HepG2 (cell line): ENCODE results near the gene PGC. TPM values are rescaled to one million over a fixed set of nuclear protein-coding genes. Genes with fewer than 3 reads are reported as not detected.

ENCODE experiments used
- ESRRA ChIP-seq: sonication (generic); formaldehyde crosslinking; IDR thresholded peaks from 2 replicates; pipeline ENCODE4 v1.5.1; 2020; ENCODE audit warnings: mild to moderate bottlenecking, low read depth, missing genetic modification reagents
- HHEX ChIP-seq: IDR thresholded peaks from 2 replicates; pipeline ENCODE4 v1.6.1; 2016; ENCODE audit warnings: control low read depth
- HNRNPL ChIP-seq: fragments of 200-400 bp; formaldehyde crosslinking; IDR thresholded peaks from 2 replicates; pipeline ENCODE4 v1.6.1; 2017; ENCODE audit warnings: mild to moderate bottlenecking, low read depth, low read length
- KDM2A ChIP-seq: sonication (generic); formaldehyde crosslinking; IDR thresholded peaks from 2 replicates; pipeline ENCODE4 v1.4.0; 2020; ENCODE audit warnings: low read depth, missing genetic modification reagents, borderline replicate concordance
- KLF13 ChIP-seq: sonication (generic); formaldehyde crosslinking; IDR thresholded peaks from 2 replicates; pipeline ENCODE4 v1.4.0; 2020; ENCODE audit warnings: mild to moderate bottlenecking, missing genetic modification reagents
- LRRFIP1 ChIP-seq: sonication (generic); formaldehyde crosslinking; conservative IDR thresholded peaks from 2 replicates; pipeline ENCODE4 v1.4.0; 2020; ENCODE audit warnings: missing genetic modification reagents
- NFYB ChIP-seq: sonication (generic); formaldehyde crosslinking; IDR thresholded peaks from 2 replicates; pipeline ENCODE4 v1.4.0; 2020; ENCODE audit warnings: missing genetic modification reagents
- NR2C2 ChIP-seq: sonication (generic); formaldehyde crosslinking; IDR thresholded peaks from 2 replicates; pipeline ENCODE4 v1.4.0; 2020; ENCODE audit warnings: missing genetic modification reagents, mild to moderate bottlenecking, moderate library complexity, borderline replicate concordance
- PCBP2 ChIP-seq: fragments of 200-400 bp; formaldehyde crosslinking; optimal IDR thresholded peaks from 2 replicates; pipeline ENCODE3; 2018; ENCODE audit warnings: low read length, low read depth; ENCODE audit not compliant: poor library complexity, severe bottlenecking
- PRDM4 ChIP-seq: sonication (generic); formaldehyde crosslinking; IDR thresholded peaks from 2 replicates; pipeline ENCODE4 v1.9.0; 2021; ENCODE audit warnings: missing genetic modification reagents, borderline replicate concordance
- TOE1 ChIP-seq: sonication (generic); formaldehyde crosslinking; IDR thresholded peaks from 2 replicates; pipeline ENCODE4 v1.4.0; 2020; ENCODE audit warnings: mild to moderate bottlenecking, missing genetic modification reagents
- ZBTB1 ChIP-seq: sonication (generic); formaldehyde crosslinking; IDR thresholded peaks from 2 replicates; pipeline ENCODE4 v1.4.0; 2020; ENCODE audit warnings: missing genetic modification reagents, borderline replicate concordance
- ZBTB34 ChIP-seq: sonication (generic); formaldehyde crosslinking; IDR thresholded peaks from 2 replicates; pipeline ENCODE4 v1.8.0; 2022; ENCODE audit warnings: mild to moderate bottlenecking, missing genetic modification reagents
- ZKSCAN5 ChIP-seq: sonication (generic); formaldehyde crosslinking; IDR thresholded peaks from 2 replicates; pipeline ENCODE4 v1.5.1; 2020; ENCODE audit warnings: mild to moderate bottlenecking, missing genetic modification reagents
- ZMAT3 ChIP-seq: sonication (generic); formaldehyde crosslinking; conservative IDR thresholded peaks from 2 replicates; pipeline ENCODE4 v1.7.0; 2021; ENCODE audit warnings: missing genetic modification reagents
- ZMYM3 ChIP-seq: sonication (generic); formaldehyde crosslinking; IDR thresholded peaks from 2 replicates; pipeline ENCODE4 v1.5.1; 2020; ENCODE audit warnings: mild to moderate bottlenecking, missing genetic modification reagents
- ZMYM4 ChIP-seq: sonication (generic); formaldehyde crosslinking; IDR thresholded peaks from 2 replicates; pipeline ENCODE4 v1.8.1; 2023; ENCODE audit warnings: mild to moderate bottlenecking, missing genetic modification reagents
- ZNF441 ChIP-seq: sonication (generic); formaldehyde crosslinking; IDR thresholded peaks from 2 replicates; pipeline ENCODE4 v1.7.0; 2021; ENCODE audit warnings: missing genetic modification reagents, borderline replicate concordance
- ZNF557 ChIP-seq: sonication (generic); formaldehyde crosslinking; IDR thresholded peaks from 2 replicates; pipeline ENCODE4 v1.4.0; 2020; ENCODE audit warnings: missing genetic modification reagents
- ZNF652 ChIP-seq: IDR thresholded peaks from 2 replicates; pipeline ENCODE4 v1.6.1; 2016; ENCODE audit warnings: low read depth, borderline replicate concordance
- ZNF770 ChIP-seq: sonication (generic); formaldehyde crosslinking; IDR thresholded peaks from 2 replicates; pipeline ENCODE4 v1.5.0; 2020; ENCODE audit warnings: mild to moderate bottlenecking, missing genetic modification reagents
- ZNF782 ChIP-seq: sonication (generic); formaldehyde crosslinking; IDR thresholded peaks from 2 replicates; pipeline ENCODE4 v1.4.0; 2020; ENCODE audit warnings: missing genetic modification reagents, mild to moderate bottlenecking, borderline replicate concordance
- ZSCAN22 ChIP-seq: sonication (generic); formaldehyde crosslinking; IDR thresholded peaks from 2 replicates; pipeline ENCODE4 v1.4.0; 2020; ENCODE audit warnings: mild to moderate bottlenecking, missing genetic modification reagents
- ZZZ3 ChIP-seq: sonication (generic); formaldehyde crosslinking; IDR thresholded peaks from 2 replicates; pipeline ENCODE4 v1.4.0; 2020; ENCODE audit warnings: missing genetic modification reagents, mild to moderate bottlenecking, borderline replicate concordance
- polyA plus RNA-seq, 8 experiments: library from polyadenylated mRNA; depleted of rRNA in 3 of 8; stranded (reverse) in 7 of 8; unstranded in 1 of 8; fragments of >200 nt; fragmentation: Illumina TruSeq in 4 of 8; extraction: Trizol in 4 of 8; gene quantifications; 2 replicates each; pipeline versions ENCODE4 v1.2.1 to v1.2.3, GENCODE V29; 2011 to 2016; ENCODE audit warnings: low read depth in 4 of 8, missing spikeins in 1 of 8, mixed read lengths in 1 of 8; ENCODE audit not compliant: insufficient read depth in 1 of 8
- total RNA-seq, 5 experiments: library from RNA; depleted of rRNA; stranded (reverse); fragments of >200 nt; fragmentation: Illumina TruSeq; extraction: Trizol; gene quantifications; 2 replicates each; pipeline ENCODE4 v1.2.3, GENCODE V29; 2016; ENCODE audit warnings: low read depth in 1 of 5

The PGC gene
- total and polyA plus RNA-seq, 2 of the 13 experiments (the other 11 are each of a cell fraction or from before 2014, with no cell fraction given) = 426 to 502 TPM

- TF ChIP-seq LRRFIP1 (CRISPR knock-in tag) = no peak
- no peak for TF ChIP-seq ZSCAN22 (CRISPR knock-in tag)
- no peak for TF ChIP-seq ZMAT3
- TF ChIP-seq ZKSCAN5 (CRISPR knock-in tag) = no peak
- TF ChIP-seq ZNF441 (CRISPR knock-in tag) = no peak
- TF ChIP-seq PRDM4 (CRISPR knock-in tag) = no peak
- TF ChIP-seq NFYB (CRISPR knock-in tag) = no peak
- no peak for TF ChIP-seq HHEX (CRISPR knock-in tag)
- TF ChIP-seq ZBTB1 (CRISPR knock-in tag) = no peak
- no peak for TF ChIP-seq NR2C2 (CRISPR knock-in tag)
- TF ChIP-seq HNRNPL = 0 out of 2 replicates have a peak, but pooled peaks have one; percentile 35
- no peak for TF ChIP-seq ZNF557 (CRISPR knock-in tag)
- no peak for TF ChIP-seq ZNF770
- no peak for TF ChIP-seq ZZZ3
- no peak for TF ChIP-seq ZMYM4 (CRISPR knock-in tag)
- TF ChIP-seq ZNF652 (CRISPR knock-in tag) = no peak
- TF ChIP-seq KLF13 (CRISPR knock-in tag) = no peak
- TF ChIP-seq ZBTB34 = no peak
- TF ChIP-seq ZNF782 = no peak
- TF ChIP-seq ZMYM3 (CRISPR knock-in tag) = no peak
- no peak for TF ChIP-seq ESRRA
- no peak for TF ChIP-seq TOE1
- TF ChIP-seq PCBP2 = no peak
- no peak; the same call in 1 of the 2 replicates for TF ChIP-seq KDM2A (CRISPR knock-in tag)
Observed at GRCh38 chr6:41756354-41756753, 9.2 kb upstream of the PGC start (continued).
